Measurements from ENCODE around the gene MIER1. TPM values are rescaled to one million over a fixed set of nuclear protein-coding genes. Genes with fewer than 3 reads are reported as not detected.

The MIER1 gene
- total RNA-seq, 4 donors from 2014 or later, result 39.4 to 56.5 (median 49.2) TPM

DNA sequence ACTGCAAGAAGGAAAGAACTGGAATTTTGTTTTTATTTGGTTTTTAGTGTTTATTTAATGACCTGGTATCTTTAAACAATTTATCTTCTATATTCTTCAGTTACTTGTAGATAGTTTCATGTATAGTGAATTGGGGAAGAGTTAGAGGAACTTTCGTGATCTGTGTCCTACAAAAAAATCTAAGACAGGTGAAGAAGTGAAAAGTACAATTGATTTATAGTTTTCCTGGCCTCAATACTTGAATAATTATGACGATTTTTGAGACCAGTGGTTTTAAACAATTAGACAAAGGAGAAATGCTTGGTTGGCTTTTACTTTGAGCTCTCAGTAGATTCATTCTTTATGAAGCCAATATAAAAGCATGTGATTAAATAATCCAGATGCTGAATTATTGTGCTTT is 7.5 kb downstream of the MIER1 start:
- Histone ChIP-seq H3K27ac (replicated peaks in 1 of 4) (peak overlapping the region in 1 of 4 donors; percentile 98), H3K27me3 (no peaks in the 10 kb centered on the region), H3K36me3 (no peaks in the 10 kb centered on the region), H3K9me3 (no peaks in the 10 kb centered on the region), H3K4me3 (peak overlapping the region in 1 of 4 donors; percentile 5), H3K4me1 (peaks cover 32 to 70% (median 62%) of the 10 kb centered on the region in 4 donors)
- 49% methylated on average over 2 of the region's 2 CpGs for WGBS
- TF ChIP-seq, protein P1, sequence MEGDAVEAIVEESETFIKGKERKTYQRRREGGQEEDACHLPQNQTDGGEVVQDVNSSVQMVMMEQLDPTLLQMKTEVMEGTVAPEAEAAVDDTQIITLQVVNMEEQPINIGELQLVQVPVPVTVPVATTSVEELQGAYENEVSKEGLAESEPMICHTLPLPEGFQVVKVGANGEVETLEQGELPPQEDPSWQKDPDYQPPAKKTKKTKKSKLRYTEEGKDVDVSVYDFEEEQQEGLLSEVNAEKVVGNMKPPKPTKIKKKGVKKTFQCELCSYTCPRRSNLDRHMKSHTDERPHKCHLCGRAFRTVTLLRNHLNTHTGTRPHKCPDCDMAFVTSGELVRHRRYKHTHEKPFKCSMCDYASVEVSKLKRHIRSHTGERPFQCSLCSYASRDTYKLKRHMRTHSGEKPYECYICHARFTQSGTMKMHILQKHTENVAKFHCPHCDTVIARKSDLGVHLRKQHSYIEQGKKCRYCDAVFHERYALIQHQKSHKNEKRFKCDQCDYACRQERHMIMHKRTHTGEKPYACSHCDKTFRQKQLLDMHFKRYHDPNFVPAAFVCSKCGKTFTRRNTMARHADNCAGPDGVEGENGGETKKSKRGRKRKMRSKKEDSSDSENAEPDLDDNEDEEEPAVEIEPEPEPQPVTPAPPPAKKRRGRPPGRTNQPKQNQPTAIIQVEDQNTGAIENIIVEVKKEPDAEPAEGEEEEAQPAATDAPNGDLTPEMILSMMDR (IDR thresholded peaks at IDR 0.05), result no peak
- TF ChIP-seq POLR2AphosphoS5 (IDR thresholded peaks at IDR 0.05) (no peak), EP300 (IDR thresholded peaks at IDR 0.05) (no peak), POLR2A (IDR thresholded peaks at IDR 0.05; ENCODE audit: low read depth) (no peak)
- DNase-seq (ENCODE audit: extremely low spot score), result no peak
- intact Hi-C loops (cut with DNase I), result loop anchor here (5.0 to 10.0 kb wide), 2 partner anchors 53 to 120 kb away; partner anchors contain the start of gene SLC35D1

DNA sequence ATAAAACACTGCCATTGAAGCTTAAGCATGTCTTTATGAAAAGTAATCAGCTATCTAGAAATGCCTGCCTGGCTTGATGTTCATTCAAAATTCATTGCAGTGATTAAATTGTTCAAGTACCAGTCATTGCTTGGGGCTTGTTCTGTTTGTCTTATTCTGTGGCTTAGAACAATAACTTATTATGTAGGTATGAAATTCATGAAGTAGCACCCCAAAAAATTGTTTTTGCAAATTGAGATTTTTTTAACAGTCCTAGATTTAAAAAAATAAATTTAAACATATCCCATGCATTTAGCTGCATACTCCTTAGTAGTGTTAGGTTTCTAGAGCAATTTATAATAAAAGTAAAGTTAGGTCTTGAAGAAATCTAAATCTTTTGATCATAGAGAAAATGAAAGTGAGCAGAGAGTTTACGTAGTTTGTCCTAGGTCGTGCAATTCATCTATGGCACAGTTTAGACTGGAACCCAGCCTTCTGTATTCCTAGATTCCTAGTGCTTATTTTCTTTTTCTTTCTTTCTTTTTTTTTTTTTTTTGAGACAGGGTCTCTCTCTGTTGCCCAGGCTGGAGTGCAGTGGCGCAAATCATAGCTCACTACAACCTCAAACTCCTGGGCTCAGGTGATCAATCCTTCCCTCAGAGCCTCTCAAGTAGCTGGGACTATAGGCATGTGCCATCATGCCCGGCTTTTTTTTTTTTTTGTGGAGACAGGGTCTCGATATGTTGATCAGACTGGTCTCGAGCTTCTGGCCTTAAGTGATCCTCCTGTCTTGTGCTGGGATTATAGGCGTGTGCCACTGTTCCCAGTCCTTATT is 9.3 kb downstream of the MIER1 start:
- WGBS, result 73% methylated on average over 7 of the region's 7 CpGs
- no peaks in the 10 kb centered on the region for H3K36me3 ChIP-seq
- intact Hi-C loops (cut with DNase I), result loop anchor here (5.0 to 10.0 kb wide), 2 partner anchors 51 to 118 kb away; partner anchors contain the start of gene SLC35D1
- H3K9me3 ChIP-seq, result no peaks in the 10 kb centered on the region
- peak overlapping the region in 3 of 4 donors; percentile 3 to 29 (median 28) for H3K4me3 ChIP-seq
- no peak for DNase-seq (ENCODE audit: extremely low spot score)
- H3K4me1 ChIP-seq, result peaks cover 32 to 81% (median 74%) of the 10 kb centered on the region in 4 donors
- no peaks in the 10 kb centered on the region for H3K27me3 ChIP-seq
- no peak for TF ChIP-seq EP300 (IDR thresholded peaks at IDR 0.05)
- TF ChIP-seq, protein P1 (IDR thresholded peaks at IDR 0.05), result no peak
- TF ChIP-seq POLR2AphosphoS5 (IDR thresholded peaks at IDR 0.05), result no peak
- TF ChIP-seq POLR2A (IDR thresholded peaks at IDR 0.05; ENCODE audit: low read depth), result no peak
- H3K27ac ChIP-seq (replicated peaks in 1 of 4), result peak overlapping the region in 3 of 4 donors; percentile 6 to 38 (median 7)

DNA sequence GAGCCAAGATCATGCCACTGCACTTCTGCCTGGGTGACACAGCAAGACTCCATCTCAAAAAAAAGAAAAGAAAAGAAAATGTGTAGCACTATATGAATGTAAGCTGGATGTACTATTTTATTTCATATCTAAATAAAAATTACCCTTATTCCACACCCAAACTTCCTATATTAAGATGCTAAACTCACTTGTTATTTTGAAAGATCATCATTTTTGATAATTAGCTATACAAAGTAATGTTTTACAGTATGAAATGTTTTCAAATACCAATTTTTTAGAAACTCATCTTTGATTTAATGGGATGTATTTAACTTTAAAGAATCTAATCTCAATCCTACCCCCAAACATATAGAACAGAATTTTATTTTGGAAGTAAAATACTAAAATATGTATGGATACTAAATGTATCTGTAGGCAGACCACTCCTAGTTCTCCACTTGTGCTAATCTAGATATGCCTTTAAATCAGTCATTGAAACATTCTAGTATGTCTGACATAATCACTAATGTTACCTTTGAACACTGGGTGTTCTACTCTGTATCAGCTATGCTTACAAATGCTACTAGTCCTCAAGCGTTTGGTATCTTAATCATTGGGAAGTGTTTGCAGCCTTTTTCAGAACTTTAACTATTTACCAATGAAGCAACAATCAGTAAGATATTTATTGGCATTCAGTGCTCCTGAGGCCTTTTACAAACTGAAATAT is 12.9 kb downstream of the MIER1 start:
- Histone ChIP-seq H3K27ac (replicated peaks in 1 of 4) (no peak overlapping the region), H3K4me3 (no peak overlapping the region), H3K27me3 (no peaks in the 10 kb centered on the region), H3K9me3 (no peaks in the 10 kb centered on the region), H3K36me3 (no peaks in the 10 kb centered on the region), H3K4me1 (peaks cover 24 to 90% (median 74%) of the 10 kb centered on the region in 4 donors)
- TF ChIP-seq POLR2AphosphoS5 (IDR thresholded peaks at IDR 0.05) (no peak), EP300 (IDR thresholded peaks at IDR 0.05) (no peak), POLR2A (IDR thresholded peaks at IDR 0.05; ENCODE audit: low read depth) (no peak)
- TF ChIP-seq, protein P1 (IDR thresholded peaks at IDR 0.05), result no peak
- whole genome bisulfite sequencing, result 36% methylated on average over 1 of the region's 1 CpG
- intact Hi-C loops (cut with DNase I), result loop anchor here (10.0 kb wide), 1 partner anchor 47 kb away; no protein-coding TSS in a partner anchor
- no peak for DNase-seq (ENCODE audit: extremely low spot score)

DNA sequence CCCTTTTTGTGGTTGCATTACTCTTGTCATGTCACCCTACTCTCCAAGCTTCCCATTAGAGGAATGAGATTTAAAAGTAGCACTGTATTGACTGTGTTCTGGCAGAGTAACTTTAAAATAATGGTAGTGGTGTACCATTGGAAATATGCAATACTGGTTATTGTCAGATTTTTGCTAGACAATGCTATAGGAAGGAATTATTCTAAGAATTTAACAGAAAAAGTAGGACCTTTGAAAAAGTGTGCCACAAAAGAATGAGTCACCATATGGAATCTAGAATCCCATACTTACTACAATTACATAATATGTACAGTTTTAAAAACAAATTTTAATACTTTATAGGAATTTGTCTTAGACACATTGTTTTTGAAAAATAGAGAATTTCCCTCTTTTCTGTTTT is 13.8 kb downstream of the MIER1 start:
- TF ChIP-seq POLR2AphosphoS5 (IDR thresholded peaks at IDR 0.05), result no peak
- TF ChIP-seq, protein P1 (IDR thresholded peaks at IDR 0.05), result no peak
- TF ChIP-seq POLR2A (IDR thresholded peaks at IDR 0.05; ENCODE audit: low read depth), result no peak
- no peak for TF ChIP-seq EP300 (IDR thresholded peaks at IDR 0.05)
- no peak overlapping the region for H3K4me3 ChIP-seq
- intact Hi-C loops (cut with DNase I), result loop anchor here (10.0 kb wide), 1 partner anchor 46 kb away; no protein-coding TSS in a partner anchor
- H3K27ac ChIP-seq (replicated peaks in 1 of 4), result no peak overlapping the region
- no peaks in the 10 kb centered on the region for H3K36me3 ChIP-seq
- no peaks in the 10 kb centered on the region for H3K9me3 ChIP-seq
- DNase-seq (ENCODE audit: extremely low spot score), result no peak
- peaks cover 15 to 90% (median 73%) of the 10 kb centered on the region in 4 donors for H3K4me1 ChIP-seq
- no peaks in the 10 kb centered on the region for H3K27me3 ChIP-seq
